Ectodermal cell (in vitro differentiated cells): ENCODE measurements around the gene UGT3A1.
"Not testable (repeated sequence)": the region's sequence is repeated elsewhere in the genome, so short reads cannot be mapped to it uniquely, and the experiment has no call there.

ENCODE experiments used
- H3K27ac ChIP-seq: 2 replicates; pipeline ENCODE4 v1.7.0; 2013; ENCODE audit warnings: mild to moderate bottlenecking, low read depth, low read length; ENCODE audit not compliant: insufficient read depth, poor library complexity, severe bottlenecking
- H3K27me3 ChIP-seq: 2 replicates; pipeline ENCODE4 v1.7.0; 2013; ENCODE audit warnings: mild to moderate bottlenecking, low read length; ENCODE audit not compliant: insufficient read depth, control insufficient read depth, poor library complexity, severe bottlenecking
- H3K36me3 ChIP-seq: one replicate; pipeline ENCODE4 v1.7.0; 2013; ENCODE audit warnings: low read length; ENCODE audit not compliant: control insufficient read depth, insufficient read depth
- H3K4me1 ChIP-seq: one replicate; pipeline ENCODE4 v1.7.0; 2013; ENCODE audit warnings: low read length; ENCODE audit not compliant: control insufficient read depth, insufficient read depth
- H3K4me3 ChIP-seq: 2 replicates; pipeline ENCODE4 v1.7.0; 2013; ENCODE audit warnings: low read depth, low read length, control low read depth; ENCODE audit not compliant: insufficient read depth
- H3K9me3 ChIP-seq: 2 replicates; pipeline ENCODE4 v1.7.0; 2013; ENCODE audit warnings: mild to moderate bottlenecking, low read length, moderate library complexity; ENCODE audit not compliant: control insufficient read depth
- WGBS, 2 experiments: methylation state at CpG; one replicate each; pipeline ENCODE4 v1.1.7; 2013; ENCODE audit warnings: missing lambda C conversion rate in 2 of 2; 5-methylcytosine and 5-hydroxymethylcytosine counted together

UGT3A1 gene

DNA sequence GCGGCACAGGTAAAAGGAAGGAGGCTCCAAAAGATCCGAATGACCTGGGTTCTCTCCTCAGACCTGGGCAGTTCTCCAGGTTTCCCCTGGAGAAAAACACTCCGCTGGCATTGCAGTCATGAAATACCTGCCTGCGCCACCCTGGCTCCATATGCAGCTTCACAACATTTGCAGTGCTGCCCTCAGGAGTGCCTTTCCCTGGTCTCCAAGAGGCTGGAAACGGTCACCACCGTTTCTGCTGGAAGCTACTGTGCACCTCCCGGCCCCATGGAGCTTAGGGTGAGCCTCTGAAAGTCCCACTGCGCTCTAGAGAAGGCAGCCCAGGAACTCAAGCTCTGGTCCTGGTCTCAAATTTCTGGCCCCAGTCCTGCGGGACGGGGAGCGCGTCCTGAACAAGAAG, 670 bp downstream of the UGT3A1 start:
- Histone ChIP-seq H3K4me3 (peak overlapping the region; percentile 34), H3K36me3 (no peaks in the 10 kb centered on the region), H3K27me3 (peaks cover 13% of the 10 kb centered on the region), H3K4me1 (peaks cover 9% of the 10 kb centered on the region), H3K27ac (no peak overlapping the region), H3K9me3 (no peaks in the 10 kb centered on the region)
- 31 to 32% methylated on average over 12 of the region's 12 CpGs for WGBS, 2 experiments

DNA sequence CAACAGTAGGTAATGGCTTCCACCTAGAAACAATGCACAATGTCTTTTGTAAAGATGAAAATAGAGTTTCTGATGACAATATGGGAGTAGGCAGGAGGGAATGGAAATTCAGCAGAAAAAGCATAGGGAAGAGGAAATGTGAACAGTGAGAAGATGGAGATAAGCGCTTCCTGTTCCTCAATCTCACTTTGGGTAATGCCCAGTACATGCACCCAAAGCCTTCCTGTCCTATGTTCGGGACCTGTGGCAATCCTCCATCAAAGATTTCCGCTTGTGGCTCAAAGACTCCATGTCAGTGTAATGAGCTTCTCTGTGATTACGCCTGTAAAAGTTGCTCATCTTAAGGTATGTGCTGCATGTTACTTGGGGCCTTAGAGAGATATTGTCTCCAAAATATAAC, 2.7 kb downstream of the UGT3A1 start:
- Histone ChIP-seq H3K4me1 (peaks cover 9% of the 10 kb centered on the region), H3K27me3 (peaks cover 13% of the 10 kb centered on the region), H3K4me3 (no peak overlapping the region), H3K9me3 (no peaks in the 10 kb centered on the region), H3K36me3 (no peaks in the 10 kb centered on the region), H3K27ac (no peak overlapping the region)
- WGBS, 2 experiments = 79 to 80% methylated on average over 4 of the region's 4 CpGs

DNA sequence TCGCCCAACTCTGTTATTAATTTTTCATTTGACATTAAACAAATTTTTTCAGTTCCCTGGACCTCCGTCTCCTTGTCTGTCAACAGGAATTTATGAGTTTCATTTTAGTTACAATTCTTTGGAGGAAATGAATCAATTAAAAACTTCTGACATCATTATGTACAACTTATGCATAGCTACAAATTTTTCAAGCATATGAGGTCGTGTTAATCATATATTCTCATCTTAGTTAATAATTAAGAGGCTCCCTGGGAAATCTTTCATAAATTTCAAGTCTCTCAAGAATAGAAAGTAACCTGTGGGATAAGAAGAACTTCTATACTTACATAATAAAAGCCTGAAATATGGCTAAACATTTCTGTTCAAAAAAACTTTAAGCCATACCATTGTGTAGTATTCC, 3.4 kb downstream of the UGT3A1 start:
- Histone ChIP-seq H3K27me3 (peaks cover 13% of the 10 kb centered on the region), H3K4me1 (peaks cover 9% of the 10 kb centered on the region), H3K27ac (no peak overlapping the region), H3K36me3 (no peaks in the 10 kb centered on the region), H3K9me3 (no peaks in the 10 kb centered on the region), H3K4me3 (no peak overlapping the region)
- WGBS, 2 experiments = 85 to 89% methylated on average over 1 of the region's 3 CpGs

DNA sequence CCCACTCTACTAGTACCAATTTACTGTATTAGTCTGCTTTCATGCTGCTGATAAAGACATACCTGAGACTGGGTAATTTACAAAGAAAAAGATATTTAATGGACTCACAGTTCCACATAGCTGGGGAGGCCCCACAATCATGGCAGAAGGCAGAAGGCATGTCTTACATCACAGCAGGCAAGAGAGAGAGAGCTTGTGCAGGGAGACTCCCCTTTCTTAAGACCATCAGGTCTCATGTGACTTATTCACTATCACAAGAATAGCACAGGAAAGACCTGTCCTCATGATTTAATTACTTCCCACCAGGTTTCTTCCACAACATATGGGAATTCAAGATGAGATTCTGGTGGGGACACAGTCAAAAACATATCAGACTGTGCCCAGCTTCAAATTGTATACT, 11.5 kb downstream of the UGT3A1 start:
- Histone ChIP-seq H3K27ac (no peak overlapping the region), H3K36me3 (no peaks in the 10 kb centered on the region), H3K9me3 (no peaks in the 10 kb centered on the region), H3K4me1 (no peaks in the 10 kb centered on the region), H3K27me3 (no peaks in the 10 kb centered on the region), H3K4me3 (no peak overlapping the region)

DNA sequence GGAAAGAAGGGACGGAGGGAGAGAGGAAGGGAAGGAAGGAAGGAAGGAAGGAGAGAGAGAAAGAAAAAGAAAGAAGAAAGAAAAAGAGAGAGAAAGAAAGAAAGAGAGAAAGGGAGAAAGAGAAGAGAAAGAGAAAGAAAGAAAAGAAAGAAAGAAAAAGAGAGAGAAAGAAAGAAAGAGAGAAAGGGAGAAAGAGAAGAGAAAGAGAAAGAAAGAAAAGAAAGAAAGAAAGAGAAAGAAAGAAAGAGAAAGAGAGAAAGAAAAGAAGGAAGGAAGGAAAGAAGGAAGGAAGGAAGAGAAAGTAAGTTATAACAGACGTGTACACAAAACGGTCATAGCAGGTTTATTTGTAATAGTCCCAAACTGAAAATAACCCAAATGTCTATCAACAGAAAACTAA, 14.3 kb downstream of the UGT3A1 start:
- WGBS, 2 experiments = 57 to 76% methylated on average over 2 to 3 of the region's 3 CpGs
- H3K4me3 ChIP-seq = not testable (repeated sequence)

DNA sequence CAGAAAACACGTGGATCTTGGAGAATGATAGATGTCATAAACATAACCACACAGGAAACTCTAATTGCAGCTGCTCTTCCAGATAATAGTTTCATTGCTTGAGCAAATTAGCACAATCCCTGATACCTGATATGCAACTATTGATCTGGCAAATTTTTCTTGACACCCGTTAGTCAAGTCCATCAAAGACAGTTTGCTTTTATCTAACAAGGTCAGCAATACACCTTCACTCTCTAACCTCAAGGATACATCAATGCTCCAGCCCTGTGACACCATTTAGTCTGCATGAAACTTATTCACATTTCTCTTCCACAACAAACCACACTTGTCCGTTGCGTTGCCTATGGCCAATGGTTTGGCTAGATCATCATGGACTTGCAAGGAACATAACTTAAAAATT, 16.6 kb downstream of the UGT3A1 start:
- Histone ChIP-seq H3K36me3 (no peaks in the 10 kb centered on the region), H3K27me3 (no peaks in the 10 kb centered on the region), H3K4me3 (no peak overlapping the region), H3K27ac (no peak overlapping the region), H3K9me3 (no peaks in the 10 kb centered on the region), H3K4me1 (no peaks in the 10 kb centered on the region)
- WGBS, 2 experiments = 84 to 92% methylated on average over 4 of the region's 4 CpGs

More for the DNA sequence above, 14.3 kb downstream of the UGT3A1 start:
- H3K36me3 ChIP-seq, H3K27ac ChIP-seq, H3K9me3 ChIP-seq, H3K27me3 ChIP-seq, H3K4me1 ChIP-seq: not testable (repeated sequence)

DNA sequence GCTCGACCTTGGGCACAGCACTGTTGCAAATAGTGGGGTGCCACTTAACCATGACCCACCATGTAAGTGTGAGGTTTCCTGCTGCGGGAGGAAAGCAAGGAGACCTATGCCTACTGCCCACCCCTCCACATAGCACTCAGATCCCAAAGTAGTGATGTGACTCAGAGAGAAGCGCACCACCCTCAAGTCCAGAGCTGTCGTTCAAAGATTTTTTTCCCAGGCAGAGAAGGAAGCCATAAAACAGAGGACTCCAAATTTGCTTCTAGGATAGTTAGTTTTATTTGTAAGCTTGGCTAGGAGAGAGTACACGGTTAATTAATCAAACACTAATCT, 19.3 kb downstream of the UGT3A1 start:
- no peak overlapping the region for H3K27ac ChIP-seq
- H3K9me3 ChIP-seq = no peaks in the 10 kb centered on the region
- 73 to 93% methylated on average over 4 to 5 of the region's 5 CpGs for WGBS, 2 experiments
- no peaks in the 10 kb centered on the region for H3K27me3 ChIP-seq
- H3K4me1 ChIP-seq = no peaks in the 10 kb centered on the region
- H3K4me3 ChIP-seq = no peak overlapping the region
- H3K36me3 ChIP-seq = no peaks in the 10 kb centered on the region

DNA sequence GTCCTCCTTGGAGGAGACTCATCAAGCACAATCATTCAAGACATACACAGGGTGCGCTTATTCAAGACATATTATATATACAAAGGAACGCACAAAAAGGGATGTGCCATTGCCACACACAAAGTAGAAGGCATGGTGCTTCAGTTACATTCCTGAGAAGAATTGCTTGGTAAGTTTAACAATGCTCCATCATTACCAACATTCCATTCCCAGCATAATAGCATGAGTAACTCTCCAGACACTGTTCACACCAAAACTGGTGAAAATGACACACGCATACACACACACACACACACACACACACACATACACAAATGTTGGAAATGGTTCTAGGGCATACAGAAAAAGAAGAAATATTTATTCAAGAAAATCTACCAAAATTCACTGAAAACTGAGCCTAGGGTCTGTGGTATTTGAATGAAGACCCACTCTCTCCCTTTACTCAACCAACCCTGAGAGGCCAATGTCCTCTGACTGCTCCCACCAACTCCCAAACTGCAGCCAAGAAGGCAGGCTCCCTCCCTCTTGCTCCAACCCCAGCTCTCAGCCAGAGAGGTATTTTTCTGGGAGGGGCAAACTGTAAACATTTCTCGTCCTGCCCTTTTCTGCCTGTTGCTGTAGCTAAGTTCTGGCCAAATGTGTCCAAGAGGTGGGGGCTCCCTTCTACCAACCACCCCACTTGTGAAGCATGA, 19.9 kb downstream of the UGT3A1 start:
- no peak overlapping the region for H3K4me3 ChIP-seq
- WGBS, 2 experiments = 81 to 92% methylated on average over 4 of the region's 4 CpGs
- no peaks in the 10 kb centered on the region for H3K36me3 ChIP-seq
- no peaks in the 10 kb centered on the region for H3K27me3 ChIP-seq
- H3K4me1 ChIP-seq = no peaks in the 10 kb centered on the region
- H3K27ac ChIP-seq = no peak overlapping the region
- H3K9me3 ChIP-seq = no peaks in the 10 kb centered on the region

DNA sequence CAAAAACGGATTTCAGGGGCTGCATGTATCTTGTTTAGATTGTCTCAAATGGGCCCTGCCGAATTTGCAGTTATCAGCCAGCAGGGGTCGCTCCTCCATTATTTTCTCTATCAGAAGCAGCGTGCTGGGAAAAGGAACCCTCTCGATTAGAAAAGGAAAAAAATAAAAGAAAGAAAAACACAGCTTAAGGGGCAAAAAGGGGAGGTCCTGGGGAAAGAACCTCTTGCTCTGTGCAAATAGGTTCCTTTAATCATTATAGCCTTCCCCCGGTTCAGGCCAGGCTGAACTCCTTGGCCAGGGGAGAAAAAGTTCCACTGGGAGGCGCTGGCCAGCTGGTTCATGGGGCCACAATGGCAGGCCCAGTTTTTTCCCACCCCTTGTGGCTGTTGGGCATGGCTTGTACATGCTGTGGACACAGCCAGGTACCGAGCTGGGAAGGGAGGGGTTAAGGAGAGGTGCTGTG, 27.8 kb downstream of the UGT3A1 start:
- Histone ChIP-seq H3K9me3 (no peaks in the 10 kb centered on the region), H3K4me1 (no peaks in the 10 kb centered on the region), H3K27ac (no peak overlapping the region), H3K36me3 (no peaks in the 10 kb centered on the region), H3K4me3 (no peak overlapping the region), H3K27me3 (no peaks in the 10 kb centered on the region)
- 52 to 56% methylated on average over 7 to 8 of the region's 8 CpGs for WGBS, 2 experiments

DNA sequence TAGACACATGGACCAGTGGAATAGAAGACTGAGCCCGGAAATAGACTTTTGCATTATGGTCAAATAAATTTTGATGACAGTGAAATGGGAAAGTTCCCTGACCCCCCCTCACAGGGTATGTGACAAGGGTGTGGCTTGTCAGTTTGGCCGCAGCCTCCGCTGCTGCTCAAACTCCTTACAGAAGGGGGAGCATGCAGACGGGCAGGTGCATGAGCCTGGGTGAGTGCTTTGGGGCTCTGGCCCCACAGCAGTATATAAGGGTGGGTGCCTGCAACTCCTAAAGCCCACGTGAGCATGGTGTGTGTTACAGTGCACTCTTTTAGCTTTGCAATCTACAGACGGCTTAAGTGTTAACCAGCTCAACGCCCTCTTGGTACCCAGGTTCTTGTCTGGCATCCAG, 30.9 kb downstream of the UGT3A1 start:
- Histone ChIP-seq H3K27ac (no peak overlapping the region), H3K4me3 (no peak overlapping the region), H3K4me1 (no peaks in the 10 kb centered on the region), H3K36me3 (no peaks in the 10 kb centered on the region), H3K9me3 (no peaks in the 10 kb centered on the region), H3K27me3 (no peaks in the 10 kb centered on the region)
- WGBS, 2 experiments = 59 to 60% methylated on average over 7 of the region's 7 CpGs

DNA sequence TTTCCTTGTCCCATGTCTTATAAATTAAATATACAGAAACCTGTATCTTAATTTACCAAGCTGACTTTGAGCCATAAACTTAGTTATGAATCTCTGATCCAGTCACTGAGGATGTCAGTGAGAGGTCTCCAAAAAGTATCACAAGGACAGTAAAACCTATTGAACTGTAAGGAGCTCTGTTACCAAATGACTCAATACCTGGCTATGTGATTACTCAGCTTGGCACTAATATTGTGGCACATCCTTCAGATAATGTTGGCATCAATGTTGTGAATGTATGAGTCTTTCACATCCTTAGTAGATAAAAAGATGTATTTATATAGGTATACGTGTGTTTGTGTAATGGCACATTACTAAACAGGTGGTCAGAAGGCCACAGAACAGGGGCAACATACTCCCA, 34.8 kb downstream of the UGT3A1 start:
- H3K36me3 ChIP-seq = no peaks in the 10 kb centered on the region
- no peaks in the 10 kb centered on the region for H3K9me3 ChIP-seq
- WGBS, 2 experiments = 100% methylated on average over 1 of the region's 1 CpG

More for the DNA sequence above, 34.8 kb downstream of the UGT3A1 start:
- Histone ChIP-seq H3K27me3 (no peaks in the 10 kb centered on the region), H3K4me1 (no peaks in the 10 kb centered on the region), H3K4me3 (no peak overlapping the region), H3K27ac (no peak overlapping the region)
